ENCODE results near the gene IFT122. TPM values are rescaled to one million over a fixed set of nuclear protein-coding genes. Genes with fewer than 3 reads are reported as not detected.

IFT122 gene
- total RNA-seq, 1 experiment from 2014 or later: 35.5 TPM

- no peak overlapping the region for H3K27ac Mint-ChIP-seq (ENCODE audit: unreplicated experiment)
Observed at GRCh38 chr3:129467932-129468331, 27.9 kb downstream of the IFT122 start.

GRCh38 chr3:129469026-129469425 lies 29.0 kb downstream of the IFT122 start:
- Mint-ChIP-seq H3K27ac (ENCODE audit: unreplicated experiment) (no peak overlapping the region), H3K4me1 (ENCODE audit: low read depth, unreplicated experiment) (no peaks in the 10 kb centered on the region), H3K36me3 (ENCODE audit: insufficient read depth, unreplicated experiment) (no peaks in the 10 kb centered on the region), H3K27me3 (ENCODE audit: unreplicated experiment) (no peaks in the 10 kb centered on the region), H3K9me3 (ENCODE audit: low read depth, unreplicated experiment) (no peaks in the 10 kb centered on the region), H3K4me3 (ENCODE audit: low read depth, unreplicated experiment) (no peak overlapping the region)
- no TSS peak for BruUV-seq (replicated peaks)
- DNase-seq: no peak
- CTCF ChIA-PET: no interaction called here
- no peak for TF ChIP-seq CTCF (IDR thresholded peaks at IDR 0.05; ENCODE audit: unreplicated experiment)
- intact Hi-C loops (cut with micrococcal nuclease; ENCODE audit: unreplicated experiment): no loop called here

More at GRCh38 chr3:129467932-129468331, 27.9 kb downstream of the IFT122 start:
- no peaks in the 10 kb centered on the region for H3K4me1 Mint-ChIP-seq (ENCODE audit: low read depth, unreplicated experiment)
- intact Hi-C loops (cut with micrococcal nuclease; ENCODE audit: unreplicated experiment): no loop called here
- CTCF ChIA-PET: no interaction called here
- TF ChIP-seq CTCF (IDR thresholded peaks at IDR 0.05; ENCODE audit: unreplicated experiment): no peak
- no TSS peak for BruUV-seq (replicated peaks)
- DNase-seq: no peak
- no peak overlapping the region for H3K4me3 Mint-ChIP-seq (ENCODE audit: low read depth, unreplicated experiment)
- H3K9me3 Mint-ChIP-seq (ENCODE audit: low read depth, unreplicated experiment): no peaks in the 10 kb centered on the region
- no peaks in the 10 kb centered on the region for H3K36me3 Mint-ChIP-seq (ENCODE audit: insufficient read depth, unreplicated experiment)
- no peaks in the 10 kb centered on the region for H3K27me3 Mint-ChIP-seq (ENCODE audit: unreplicated experiment)

GRCh38 chr3:129470861-129471260 lies 30.8 kb downstream of the IFT122 start:
- no TSS peak for BruUV-seq (replicated peaks)
- CTCF ChIA-PET: interaction anchor here (1.6 kb wide), 1 partner anchor 19 kb away, joined by 6 read pairs; no protein-coding TSS in a partner anchor
- H3K4me3 Mint-ChIP-seq (ENCODE audit: low read depth, unreplicated experiment): no peak overlapping the region
- no peak overlapping the region for H3K27ac Mint-ChIP-seq (ENCODE audit: unreplicated experiment)
- no peaks in the 10 kb centered on the region for H3K9me3 Mint-ChIP-seq (ENCODE audit: low read depth, unreplicated experiment)
- H3K4me1 Mint-ChIP-seq (ENCODE audit: low read depth, unreplicated experiment): no peaks in the 10 kb centered on the region
- H3K36me3 Mint-ChIP-seq (ENCODE audit: insufficient read depth, unreplicated experiment): no peaks in the 10 kb centered on the region
- no peak for DNase-seq
- intact Hi-C loops (cut with micrococcal nuclease; ENCODE audit: unreplicated experiment): no loop called here
- no peaks in the 10 kb centered on the region for H3K27me3 Mint-ChIP-seq (ENCODE audit: unreplicated experiment)
- TF ChIP-seq CTCF (IDR thresholded peaks at IDR 0.05; ENCODE audit: unreplicated experiment): no peak

GRCh38 chr3:129473067-129473768 lies 33.2 kb downstream of the IFT122 start:
- no peaks in the 10 kb centered on the region for H3K4me1 Mint-ChIP-seq (ENCODE audit: low read depth, unreplicated experiment)
- intact Hi-C loops (cut with micrococcal nuclease; ENCODE audit: unreplicated experiment): no loop called here
- TF ChIP-seq CTCF (IDR thresholded peaks at IDR 0.05; ENCODE audit: unreplicated experiment): no peak
- peaks cover 4% of the 10 kb centered on the region for H3K36me3 Mint-ChIP-seq (ENCODE audit: insufficient read depth, unreplicated experiment)
- no peaks in the 10 kb centered on the region for H3K9me3 Mint-ChIP-seq (ENCODE audit: low read depth, unreplicated experiment)
- H3K4me3 Mint-ChIP-seq (ENCODE audit: low read depth, unreplicated experiment): no peak overlapping the region
- no peak overlapping the region for H3K27ac Mint-ChIP-seq (ENCODE audit: unreplicated experiment)
- H3K27me3 Mint-ChIP-seq (ENCODE audit: unreplicated experiment): no peaks in the 10 kb centered on the region
- DNase-seq: no peak
- CTCF ChIA-PET: interaction anchor here (1.4 kb wide), 1 partner anchor 17 kb away, joined by 4 read pairs; no protein-coding TSS in a partner anchor
- no TSS peak for BruUV-seq (replicated peaks)

All from Calu3 (cell line).